SU-DHL-6 (cell line): ENCODE results near the gene FAM171A2.
"Not testable (repeated sequence)": the region's sequence is repeated elsewhere in the genome, so short reads cannot be mapped to it uniquely, and the experiment has no call there.

Source experiments
- H2AFZ ChIP-seq: fragments of 200-600 bp; sonication (generic); 2 replicates; pipeline ENCODE4 v1.6.1; 2014; ENCODE audit warnings: low read depth, mild to moderate bottlenecking, moderate library complexity, mixed read lengths, antibody characterized with exemption, low read length; ENCODE audit not compliant: severe bottlenecking
- H3F3A ChIP-seq: fragments of 200-600 bp; shearing (Covaris generic); 2 replicates; pipeline ENCODE4 v1.6.0; 2016; ENCODE audit warnings: antibody characterized with exemption, mild to moderate bottlenecking; ENCODE audit not compliant: insufficient read depth
- H3K27ac ChIP-seq: fragments of 200-600 bp; sonication (generic); 2 replicates; pipeline ENCODE4 v1.5.1; 2016; ENCODE audit warnings: low read depth, mild to moderate bottlenecking, low read length, moderate library complexity, mixed read lengths
- H3K27me3 ChIP-seq: fragments of 200-600 bp; sonication (generic), shearing (Covaris generic); 2 replicates; pipeline ENCODE4 v1.6.0; 2014; ENCODE audit warnings: mild to moderate bottlenecking, low read length
- H3K36me3 ChIP-seq: fragments of 200-600 bp; sonication (generic); 2 replicates; pipeline ENCODE4 v1.6.1; 2014; ENCODE audit warnings: mild to moderate bottlenecking, low read length, mixed read lengths
- H3K4me2 ChIP-seq: fragments of 300-600, 200-600 bp; shearing (Covaris generic), sonication (generic); 2 replicates; pipeline ENCODE4 v1.6.0; 2014; ENCODE audit warnings: low read length, low read depth, mild to moderate bottlenecking; ENCODE audit not compliant: poor library complexity, severe bottlenecking
- H3K4me3 ChIP-seq: fragments of 200-600 bp; sonication (generic); 2 replicates; pipeline ENCODE4 v1.5.1; 2014; ENCODE audit warnings: antibody characterized with exemption, low read length, mild to moderate bottlenecking, mixed read lengths; ENCODE audit not compliant: insufficient read depth, poor library complexity, severe bottlenecking
- H3K79me2 ChIP-seq: fragments of 200-600 bp; sonication (generic); 2 replicates; pipeline ENCODE4 v1.6.1; 2014; ENCODE audit warnings: mild to moderate bottlenecking, low read length, moderate library complexity; ENCODE audit not compliant: insufficient read depth
- H3K9ac ChIP-seq: fragments of 200-600 bp; sonication (generic); 2 replicates; pipeline ENCODE4 v1.7.0; 2014; ENCODE audit warnings: mild to moderate bottlenecking, low read length
- H3K9me2 ChIP-seq: fragments of 200-600 bp; sonication (generic); replicated peaks from 2 replicates; pipeline ENCODE4 v1.6.1; 2014; ENCODE audit warnings: low read length; ENCODE audit not compliant: insufficient read depth
- H3K9me3 ChIP-seq: fragments of 200-600 bp; sonication (generic); 2 replicates; pipeline ENCODE4 v1.6.1; 2014; ENCODE audit warnings: low read length, mixed read lengths; ENCODE audit not compliant: insufficient read depth
- H4K20me1 ChIP-seq: fragments of 200-600 bp; sonication (generic); 2 replicates; pipeline ENCODE4 v1.6.1; 2014; ENCODE audit warnings: low read depth, mild to moderate bottlenecking, antibody characterized with exemption, low read length, moderate library complexity, mixed read lengths
- CTCF ChIP-seq: fragments of 200-600 bp; sonication (generic); IDR thresholded peaks from one replicate; pipeline ENCODE4 v1.5.1; 2017; ENCODE audit warnings: antibody characterized with exemption, mild to moderate bottlenecking, low read length, moderate library complexity; ENCODE audit not compliant: insufficient read depth, poor library complexity, severe bottlenecking
- EZH2phosphoT487 ChIP-seq: fragments of 200-600 bp; sonication (generic), shearing (Covaris generic); conservative IDR thresholded peaks from 2 replicates; pipeline ENCODE4 v1.6.1; 2018; ENCODE audit warnings: mild to moderate bottlenecking, antibody characterized with exemption, low read length, moderate library complexity, mixed read lengths

FAM171A2 gene

DNA sequence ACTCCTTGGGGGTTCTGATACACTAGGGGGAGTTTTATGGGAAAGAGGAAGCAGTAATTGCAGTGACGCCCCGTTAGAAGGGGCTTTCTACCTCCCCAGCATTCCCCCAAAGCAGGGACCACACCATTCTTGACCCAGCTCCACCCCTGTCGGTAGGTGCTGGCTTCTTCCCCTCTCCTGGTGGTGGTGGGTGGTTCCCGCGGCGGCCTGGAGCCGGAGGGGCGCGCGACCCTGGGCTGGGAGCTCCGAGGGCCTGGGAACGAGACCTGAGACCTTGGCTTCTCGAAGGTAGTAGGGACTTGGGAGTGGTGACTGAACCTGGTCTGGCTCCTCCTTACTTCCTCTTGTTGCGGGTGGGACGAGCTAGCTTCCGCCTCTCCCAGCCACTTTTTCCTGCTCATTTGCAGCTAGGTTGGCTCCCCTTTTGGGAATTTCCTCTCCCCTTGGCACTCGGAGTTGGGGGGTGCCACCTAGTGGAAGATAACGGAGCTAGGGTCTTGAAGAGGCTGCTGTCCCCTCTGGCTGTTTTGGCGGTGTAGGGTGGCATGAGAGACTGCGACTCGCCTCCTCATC lies 18.1 kb downstream of the FAM171A2 start:
- Histone ChIP-seq H3K27ac (peak overlapping the region; percentile 97), H3K4me2 (peak overlapping the region; percentile 88), H3K9me2 (no peaks in the 10 kb centered on the region), H4K20me1 (no peaks in the 10 kb centered on the region), H3K9me3 (no peaks in the 10 kb centered on the region), H3K4me3 (peak overlapping the region; percentile 90), H3K36me3 (no peaks in the 10 kb centered on the region), H2AFZ (peak overlapping the region; percentile 17), H3K27me3 (no peaks in the 10 kb centered on the region), H3K79me2 (peaks cover 4% of the 10 kb centered on the region; the same call in 1 of the 2 replicates), H3K9ac (peak overlapping the region; percentile 77), H3F3A (peaks cover 37% of the 10 kb centered on the region)
- TF ChIP-seq CTCF = peak; percentile 83
- TF ChIP-seq EZH2phosphoT487 = no peak

- TF ChIP-seq EZH2phosphoT487 = no peak
- TF ChIP-seq CTCF = no peak
- peaks cover 4% of the 10 kb centered on the region; the same call in 1 of the 2 replicates for H3K79me2 ChIP-seq
- H3K9me2 ChIP-seq = no peaks in the 10 kb centered on the region
- H3K4me2 ChIP-seq = peak within 1 kb of the TSS; percentile 88
- H3K4me3 ChIP-seq = peak within 1 kb of the TSS; percentile 90
- H4K20me1 ChIP-seq = no peaks in the 10 kb centered on the region
- no peaks in the 10 kb centered on the region for H3K36me3 ChIP-seq
- no peaks in the 10 kb centered on the region for H3K9me3 ChIP-seq
- H2AFZ ChIP-seq = peak within 1 kb of the TSS; percentile 36
- no peaks in the 10 kb centered on the region for H3K27me3 ChIP-seq
- peak within 1 kb of the TSS; percentile 97 for H3K27ac ChIP-seq
- peaks cover 37% of the 10 kb centered on the region for H3F3A ChIP-seq
- H3K9ac ChIP-seq = peak within 1 kb of the TSS; percentile 77
These were observed 18.7 kb downstream of the FAM171A2 start, which contains the start of gene GRN for GRCh38 chr17:44344939-44345453. GRN (plus strand) TSS chr17:44345302; CDS start chr17:44349165, 3,863 bp downstream.

GRCh38 chr17:44343510-44344209 lies 20.0 kb downstream of the FAM171A2 start:
- no peak overlapping the region for H3K4me3 ChIP-seq
- H4K20me1 ChIP-seq = no peaks in the 10 kb centered on the region
- H2AFZ ChIP-seq = no peak overlapping the region
- H3K79me2 ChIP-seq = peaks cover 4% of the 10 kb centered on the region; the same call in 1 of the 2 replicates
- no peaks in the 10 kb centered on the region for H3K9me2 ChIP-seq
- no peak overlapping the region for H3K4me2 ChIP-seq
- H3F3A ChIP-seq = peaks cover 29% of the 10 kb centered on the region
- H3K9ac ChIP-seq = no peak overlapping the region
- H3K27ac ChIP-seq = no peak overlapping the region
- no peaks in the 10 kb centered on the region for H3K36me3 ChIP-seq
- H3K9me3 ChIP-seq = no peaks in the 10 kb centered on the region
- no peaks in the 10 kb centered on the region for H3K27me3 ChIP-seq
- TF ChIP-seq EZH2phosphoT487 (no peak), CTCF (no peak)

DNA sequence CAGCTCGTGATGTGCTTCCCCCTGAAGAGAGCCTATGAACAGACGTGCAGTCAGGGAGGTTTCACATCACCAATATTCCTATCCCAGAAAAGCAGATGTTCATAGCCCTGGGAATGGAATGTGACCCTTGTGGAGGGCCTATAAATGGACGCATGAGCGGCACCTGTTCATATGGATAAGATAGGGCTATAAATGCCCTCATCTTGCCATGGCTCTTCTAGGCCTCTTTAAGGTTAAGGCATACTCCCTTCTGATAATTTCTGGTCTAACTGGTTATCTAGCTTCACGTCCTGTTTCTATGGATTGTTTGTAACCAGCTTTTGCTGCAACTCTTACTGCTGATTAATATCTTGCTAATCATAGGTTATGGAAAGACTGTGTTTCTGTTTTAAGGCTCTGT lies 23.1 kb downstream of the FAM171A2 start:
- H3K4me2 ChIP-seq, H3K27me3 ChIP-seq, H3K9ac ChIP-seq, H3K4me3 ChIP-seq, H3K36me3 ChIP-seq, H3K27ac ChIP-seq, H2AFZ ChIP-seq, H3K79me2 ChIP-seq, H3K9me3 ChIP-seq, H3F3A ChIP-seq, H4K20me1 ChIP-seq, H3K9me2 ChIP-seq: not testable (repeated sequence)
